H1 (cell line): ENCODE data around the gene PLPPR3. TPM values are rescaled to one million over a fixed set of nuclear protein-coding genes. Genes with fewer than 3 reads are reported as not detected.

ENCODE experiments used
- CTCF ChIA-PET: fragments of 300-600 bp; sonication (Branson Sonifier 250); formaldehyde crosslinking; loops from one replicate; lab custom pipeline; 2021; ENCODE audit not compliant: partially characterized antibody; lab: Charles Lee
- POLR2A ChIA-PET: fragments of 300-600 bp; sonication (Branson Sonifier 250); formaldehyde crosslinking; loops from one replicate; lab custom pipeline; 2021; ENCODE audit warnings: inconsistent platforms; ENCODE audit not compliant: partially characterized antibody; lab: Charles Lee
- DNase-seq, 2 experiments: peaks; one replicate each; pipeline versions ENCODE4 v3.0.0 to v3.0.0-alpha.2; 2010 to 2022; ENCODE audit warnings: low spot score in 2 of 2, low read depth in 1 of 2, mixed read lengths in 1 of 2
- FAIRE-seq: peaks from 2 replicates; lab custom pipeline; 2011; peaks lifted over from hg19 to GRCh38; lab: Jason Lieb, UNC
- H2AFZ ChIP-seq: 2 replicates; pipeline ENCODE4 v1.8.1; 2012; ENCODE audit warnings: low read length, inconsistent platforms
- H2AK5ac ChIP-seq: 2 replicates; pipeline ENCODE4 v1.6.1; 2013; ENCODE audit warnings: low read depth, low read length
- H2BK120ac ChIP-seq: replicated peaks from 2 replicates; pipeline ENCODE3; 2013; ENCODE audit warnings: low read depth, low read length, inconsistent platforms
- H2BK12ac ChIP-seq: 2 replicates; pipeline ENCODE4 v1.6.1; 2013; ENCODE audit warnings: low read depth, low read length
- H2BK15ac ChIP-seq: 2 replicates; pipeline ENCODE4 v1.6.1; 2013; ENCODE audit warnings: low read length
- H2BK20ac ChIP-seq: 2 replicates; pipeline ENCODE4 v1.6.1; 2013; ENCODE audit warnings: low read length
- H2BK5ac ChIP-seq: 2 replicates; pipeline ENCODE4 v1.6.1; 2013; ENCODE audit warnings: low read depth, low read length
- H3K14ac ChIP-seq: 2 replicates; pipeline ENCODE4 v1.6.1; 2013; ENCODE audit warnings: inconsistent platforms; ENCODE audit not compliant: insufficient read length
- H3K18ac ChIP-seq: 2 replicates; pipeline ENCODE4 v1.6.1; 2013; ENCODE audit warnings: low read length; ENCODE audit errors: extremely low read depth
- H3K23ac ChIP-seq: 2 replicates; pipeline ENCODE4 v1.6.1; 2013; ENCODE audit warnings: inconsistent platforms; ENCODE audit not compliant: insufficient read length
- H3K23me2 ChIP-seq: 2 replicates; pipeline ENCODE4 v1.6.1; 2013; ENCODE audit warnings: low read depth, low read length
- H3K27ac ChIP-seq: 2 replicates; pipeline ENCODE4 v1.6.1; 2011; ENCODE audit warnings: low read depth, low read length, inconsistent platforms
- H3K27me3 ChIP-seq, 4 experiments: replicated peaks in 1 of 4; 1 replicate in 1 of 4; 2 replicates in 3 of 4; pipeline versions ENCODE4 v1.6.1 to v1.8.1; 2011 to 2013; ENCODE audit warnings: low read length in 3 of 4, mild to moderate bottlenecking in 3 of 4, inconsistent platforms in 2 of 4, mixed read lengths in 2 of 4, moderate library complexity in 1 of 4; ENCODE audit not compliant: control insufficient read depth in 3 of 4, insufficient read depth in 3 of 4; ENCODE audit errors: extremely low read depth in 1 of 4
- H3K36me3 ChIP-seq, 4 experiments: 2 replicates each; pipeline versions ENCODE4 v1.6.1 to v1.8.1; 2011 to 2013; ENCODE audit warnings: mild to moderate bottlenecking in 4 of 4, low read length in 3 of 4, moderate library complexity in 2 of 4, control low read depth in 1 of 4, inconsistent platforms in 1 of 4; ENCODE audit not compliant: insufficient read depth in 4 of 4, control insufficient read depth in 2 of 4
- H3K4ac ChIP-seq: replicated peaks from 2 replicates; pipeline ENCODE3; 2013; ENCODE audit warnings: low read length, low read depth, mixed read lengths, inconsistent platforms; ENCODE audit not compliant: insufficient read length
- H3K4me1 ChIP-seq, 4 experiments: replicated peaks in 1 of 4; 1 replicate in 1 of 4; 2 replicates in 3 of 4; pipeline versions ENCODE4 v1.6.1 to v1.8.1; 2011 to 2013; ENCODE audit warnings: low read length in 3 of 4, inconsistent platforms in 2 of 4, mixed read lengths in 1 of 4; ENCODE audit not compliant: insufficient read depth in 4 of 4, control insufficient read depth in 3 of 4
- H3K4me2 ChIP-seq, 2 experiments: 2 replicates each; pipeline versions ENCODE4 v1.6.1 to v1.8.1; 2011 to 2013; ENCODE audit warnings: low read depth in 2 of 2, low read length in 2 of 2, control low read depth in 1 of 2, inconsistent platforms in 1 of 2, mild to moderate bottlenecking in 1 of 2; ENCODE audit not compliant: insufficient read depth in 1 of 2
- H3K4me3 ChIP-seq, 4 experiments: fragments of 200-600, 300-600 bp in 1 of 4; sonication (generic), shearing (Covaris generic), sonication (Bioruptor Twin) in 1 of 4; 2 replicates each; pipeline versions ENCODE4 v1.5.1 to v1.8.1; 2011 to 2016; ENCODE audit warnings: low read length in 4 of 4, low read depth in 3 of 4, control low read depth in 2 of 4, inconsistent platforms in 2 of 4, mild to moderate bottlenecking in 2 of 4, mixed read lengths in 1 of 4, moderate library complexity in 1 of 4; ENCODE audit not compliant: insufficient read depth in 2 of 4; ENCODE audit errors: extremely low read depth in 1 of 4
- H3K56ac ChIP-seq: replicated peaks from 2 replicates; pipeline ENCODE3; 2013; ENCODE audit warnings: low read depth, mild to moderate bottlenecking, mixed read lengths, low read length, inconsistent platforms; ENCODE audit not compliant: insufficient read length
- H3K79me1 ChIP-seq: 2 replicates; pipeline ENCODE4 v1.6.1; 2013; ENCODE audit warnings: low read depth, low read length, control low read depth
- H3K79me2 ChIP-seq, 2 experiments: 2 replicates each; pipeline versions ENCODE4 v1.6.1 to v1.8.1; 2012 to 2013; ENCODE audit warnings: low read length in 2 of 2, mild to moderate bottlenecking in 2 of 2, inconsistent platforms in 1 of 2; ENCODE audit not compliant: insufficient read depth in 2 of 2, control insufficient read depth in 1 of 2
- H3K9ac ChIP-seq, 4 experiments: replicated peaks in 1 of 4; 1 replicate in 1 of 4; 2 replicates in 3 of 4; pipeline versions ENCODE4 v1.6.1 to v1.8.1; 2011 to 2013; ENCODE audit warnings: low read depth in 3 of 4, low read length in 3 of 4, control low read depth in 2 of 4, mild to moderate bottlenecking in 2 of 4, moderate library complexity in 2 of 4, inconsistent platforms in 1 of 4; ENCODE audit errors: extremely low read depth in 1 of 4
- H3K9me3 ChIP-seq, 2 experiments: 2 replicates each; pipeline versions ENCODE4 v1.6.1 to v1.8.1; 2012 to 2013; ENCODE audit warnings: mild to moderate bottlenecking in 2 of 2, moderate library complexity in 2 of 2, control low read depth in 1 of 2, inconsistent platforms in 1 of 2, low read depth in 1 of 2, low read length in 1 of 2, mixed read lengths in 1 of 2; ENCODE audit not compliant: insufficient read depth in 2 of 2
- H4K20me1 ChIP-seq, 2 experiments: replicated peaks in 1 of 2; 2 replicates each; pipeline versions ENCODE3 to v1.8.1; 2011 to 2013; ENCODE audit warnings: inconsistent platforms in 2 of 2, low read length in 2 of 2, mild to moderate bottlenecking in 1 of 2; ENCODE audit not compliant: insufficient read depth in 2 of 2, control insufficient read depth in 1 of 2
- H4K5ac ChIP-seq: 2 replicates; pipeline ENCODE4 v1.6.1; 2013; ENCODE audit warnings: low read length, low read depth, mixed read lengths, inconsistent platforms; ENCODE audit not compliant: insufficient read length
- H4K8ac ChIP-seq: 2 replicates; pipeline ENCODE4 v1.8.0; 2013; ENCODE audit warnings: mild to moderate bottlenecking, moderate library complexity, low read length, inconsistent platforms; ENCODE audit not compliant: insufficient read depth; ENCODE audit errors: extremely low read depth
- H4K91ac ChIP-seq: replicated peaks from 2 replicates; pipeline ENCODE3; 2013; ENCODE audit warnings: low read length, mixed read lengths, inconsistent platforms; ENCODE audit not compliant: insufficient read length
- CBX8 ChIP-seq: fragments of 300-800, 300-1000 bp; sonication (generic); IDR thresholded peaks from 2 replicates; pipeline ENCODE4 v1.7.1; 2016; ENCODE audit warnings: low read depth, low read length, borderline replicate concordance
- EZH2 ChIP-seq: fragments of 200-600 bp; sonication (generic); IDR thresholded peaks from 2 replicates; pipeline ENCODE4 v1.7.1; 2012; ENCODE audit warnings: low read depth, mild to moderate bottlenecking, moderate library complexity, low read length, inconsistent platforms; ENCODE audit not compliant: severe bottlenecking
- GTF2F1 ChIP-seq: IDR thresholded peaks from 2 replicates; pipeline ENCODE4 v1.6.1; 2012; ENCODE audit warnings: low read depth, low read length, improper control_type of control experiment, borderline replicate concordance
- KDM1A ChIP-seq: fragments of 200-600, 300-600 bp; sonication (generic); IDR thresholded peaks from 2 replicates; pipeline ENCODE4 v1.7.1; 2016; ENCODE audit warnings: mild to moderate bottlenecking, low read length, borderline replicate concordance
- MAFK ChIP-seq: IDR thresholded peaks from 2 replicates; pipeline ENCODE4 v1.6.1; 2012; ENCODE audit warnings: low read depth, mild to moderate bottlenecking, improper control_type of control experiment, low read length
- NANOG ChIP-seq: IDR thresholded peaks from 2 replicates; pipeline ENCODE4 v1.6.1; 2011; ENCODE audit warnings: low read length, low read depth, mild to moderate bottlenecking, inconsistent platforms; ENCODE audit not compliant: insufficient read depth, poor library complexity, severe bottlenecking
- SAP30 ChIP-seq: fragments of 300-600 bp; sonication (generic); IDR thresholded peaks from 2 replicates; pipeline ENCODE4 v1.7.1; 2012; ENCODE audit warnings: low read length, moderate library complexity, mild to moderate bottlenecking, inconsistent platforms; ENCODE audit not compliant: insufficient read depth, insufficient replicate concordance
- SIX5 ChIP-seq: IDR thresholded peaks from 2 replicates; pipeline ENCODE4 v1.6.1; 2011; ENCODE audit warnings: mild to moderate bottlenecking, low read depth, low read length
- SP1 ChIP-seq: IDR thresholded peaks from 2 replicates; pipeline ENCODE4 v1.6.1; 2011; ENCODE audit warnings: low read depth, low read length
- SP4 ChIP-seq: IDR thresholded peaks from 2 replicates; pipeline ENCODE4 v1.6.1; 2012; ENCODE audit warnings: low read length, inconsistent platforms
- SRF ChIP-seq: IDR thresholded peaks from 2 replicates; pipeline ENCODE4 v1.6.1; 2011; ENCODE audit warnings: mild to moderate bottlenecking, low read depth, low read length, moderate library complexity
- TAF7 ChIP-seq: optimal IDR thresholded peaks from 2 replicates; pipeline ENCODE3; 2011; ENCODE audit warnings: low read depth, mild to moderate bottlenecking, inconsistent platforms, low read length, moderate library complexity, borderline replicate concordance
- TEAD4 ChIP-seq: IDR thresholded peaks from 2 replicates; pipeline ENCODE4 v1.6.1; 2012; ENCODE audit warnings: low read depth, low read length, inconsistent platforms, mixed read lengths
- YY1 ChIP-seq: IDR thresholded peaks from 2 replicates; pipeline ENCODE4 v1.6.1; 2011; ENCODE audit warnings: low read depth, mild to moderate bottlenecking, low read length
- ZNF274 ChIP-seq: IDR thresholded peaks from 2 replicates; pipeline ENCODE4 v1.7.0; 2012; ENCODE audit warnings: low read length, borderline replicate concordance; ENCODE audit errors: extremely low read depth
- WGBS, 2 experiments: shearing (Covaris generic) in 1 of 2; methylation state at CpG; one replicate each; pipeline versions ENCODE4 v1.1.6 to v1.1.7; 2013 to 2015; ENCODE audit warnings: low lambda C conversion rate in 2 of 2, mixed read lengths in 2 of 2, inconsistent platforms in 1 of 2, low coverage in 1 of 2, missing lambda C conversion rate in 1 of 2; ENCODE audit not compliant: insufficient replicate concordance in 2 of 2, insufficient coverage in 1 of 2, insufficient read length in 1 of 2; ENCODE audit errors: extremely low coverage in 1 of 2, missing lambda C conversion rate in 1 of 2; 5-methylcytosine and 5-hydroxymethylcytosine counted together
- polyA plus RNA-seq, 7 experiments: library from polyadenylated mRNA; depleted of rRNA in 3 of 7; stranded (reverse) in 5 of 7; unstranded in 2 of 7; fragments of >200 nt in 5 of 7; fragments of 200-250 nt in 2 of 7; gene quantifications; 1 replicate in 5 of 7; 2 replicates in 1 of 7; 4 replicates in 1 of 7; pipeline versions ENCODE4 v1.2.1 to v1.2.3, GENCODE V29; 2011 to 2013; ENCODE audit warnings: missing spikeins in 2 of 7, mixed read lengths in 2 of 7
- total RNA-seq: library from RNA; stranded (reverse); fragmentation: NEBNext Ultra II Directional; extraction: Animal tissue kit (Norgen Biotek cat#: 25700); gene quantifications from 2 replicates; pipeline ENCODE4 v1.2.1, GENCODE V29; 2021

Gene PLPPR3
- total and polyA plus RNA-seq, 2 of the 8 experiments (the other 6 are each of a cell fraction or from before 2014, with no cell fraction given) = 71.7 to 76.4 TPM

- H3K36me3 ChIP-seq = no peaks in the 10 kb centered on the region
- ChIA-PET POLR2A (interaction anchor here (0.9 to 3.1 kb wide), 12 partner anchors 9 to 45 kb away, joined by 3 to 12 read pairs (median 6); partner anchors contain the start of gene PTBP1), CTCF (interaction anchor here (0.9 to 3.1 kb wide), 25 partner anchors 14 to 497 kb away, joined by 3 to 23 read pairs (median 3); partner anchors contain the start of gene CFD)
- no peak overlapping the region for H4K8ac ChIP-seq
- no peaks in the 10 kb centered on the region for H3K79me2 ChIP-seq
- no peak overlapping the region for H3K9ac ChIP-seq
- no peaks in the 10 kb centered on the region for H3K27me3 ChIP-seq
- no peaks in the 10 kb centered on the region; the same call in 1 of the 2 replicates for H3K23me2 ChIP-seq
- H3K79me1 ChIP-seq = no peaks in the 10 kb centered on the region; the same call in 1 of the 2 replicates
- H2BK5ac ChIP-seq = no peak overlapping the region
- no peak overlapping the region for H2AFZ ChIP-seq
- no peak overlapping the region; the same call in 1 of the 2 replicates for H2BK12ac ChIP-seq
- no peak overlapping the region for H2AK5ac ChIP-seq
- no peaks in the 10 kb centered on the region; a peak in 1 of 7 replicates for H3K4me1 ChIP-seq
- H4K5ac ChIP-seq = no peak overlapping the region
- no peak overlapping the region for H3K4me2 ChIP-seq
- H3K9me3 ChIP-seq = no peaks in the 10 kb centered on the region
- H3K27ac ChIP-seq = no peak overlapping the region
- H2BK20ac ChIP-seq = no peak overlapping the region
- DNase-seq = no peak
- no peak overlapping the region for H3K18ac ChIP-seq
- no peak overlapping the region for H2BK120ac ChIP-seq
- no peak for FAIRE-seq
- H3K14ac ChIP-seq = no peak overlapping the region
- no peaks in the 10 kb centered on the region for H4K20me1 ChIP-seq
- no peak overlapping the region for H3K56ac ChIP-seq
- H4K91ac ChIP-seq = no peak overlapping the region
- no peak overlapping the region for H3K4me3 ChIP-seq
- no peak overlapping the region for H3K4ac ChIP-seq
- no peak overlapping the region for H2BK15ac ChIP-seq
- WGBS, 2 experiments = 88% methylated on average over 6 of the region's 6 CpGs; no CpG with 5 or more reads in 1 of the 2 experiments
- H3K23ac ChIP-seq = no peak overlapping the region
- TF ChIP-seq GTF2F1 (no peak), TAF7 (no peak), YY1 (no peak), TEAD4 (no peak), SIX5 (no peak), SP4 (no peak), CBX8 (no peak), ZNF274 (no peak), SRF (no peak), SAP30 (no peak), KDM1A (no peak), NANOG (no peak), EZH2 (no peak), SP1 (no peak), MAFK (no peak)
These were observed 52.1 kb downstream of the PLPPR3 start for GRCh38 chr19:769616-770015.
